ENCODE results near the gene INPP5E. TPM values are rescaled to one million over a fixed set of nuclear protein-coding genes. Genes with fewer than 3 reads are reported as not detected.

INPP5E gene
- total RNA-seq, 4 donors from 2014 or later: 6.7 to 19.7 (median 11.2) TPM

DNA sequence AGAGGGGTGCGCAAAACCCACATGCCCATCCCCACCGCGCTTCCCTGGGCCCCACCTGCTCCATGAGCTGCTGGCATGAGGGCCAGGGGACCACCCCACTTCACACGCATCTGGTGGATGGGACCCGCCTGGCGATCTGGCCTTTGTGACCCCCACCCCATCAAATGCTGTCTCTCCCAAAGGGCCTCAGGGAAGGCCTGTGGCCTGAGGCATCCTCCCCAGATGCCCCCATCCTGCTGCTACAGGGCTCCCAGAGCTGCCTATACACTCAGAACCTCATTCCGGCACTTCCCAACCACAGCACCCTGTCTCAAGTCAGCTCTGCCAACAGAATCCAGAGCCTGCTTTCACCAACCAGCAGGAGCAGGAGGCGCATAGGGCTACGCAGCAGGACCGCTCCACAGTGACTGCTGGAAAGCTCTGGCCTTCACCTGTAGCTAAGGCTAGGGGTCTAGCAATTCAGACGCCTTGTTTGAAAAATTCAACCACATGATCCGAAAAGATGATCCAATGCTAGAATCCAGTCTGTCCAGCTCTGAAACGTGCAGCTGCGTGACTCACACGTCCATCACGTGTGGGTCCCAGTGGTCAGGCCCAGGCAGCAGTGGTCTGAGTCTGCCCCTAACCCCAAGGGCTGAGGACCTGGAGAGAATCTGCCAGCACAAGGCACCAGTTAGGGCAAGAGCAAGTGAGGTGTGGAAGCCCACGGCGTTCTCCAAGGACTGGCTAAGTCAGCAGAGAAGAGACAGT is 38.3 kb downstream of the INPP5E start:
- H3K36me3 ChIP-seq: no peaks in the 10 kb centered on the region
- peaks cover 4 to 7% of the 10 kb centered on the region in 2 donors for H3K4me1 ChIP-seq
- H3K27ac ChIP-seq: no peak overlapping the region
- H3K4me3 ChIP-seq: no peak overlapping the region
- DNase-seq: no peak
- intact Hi-C loops (cut with DNase I; ENCODE audit: low total_unique reads): no loop called here
- H3K27me3 ChIP-seq: no peaks in the 10 kb centered on the region
- H3K9me3 ChIP-seq: no peaks in the 10 kb centered on the region
- TF ChIP-seq, protein P1, sequence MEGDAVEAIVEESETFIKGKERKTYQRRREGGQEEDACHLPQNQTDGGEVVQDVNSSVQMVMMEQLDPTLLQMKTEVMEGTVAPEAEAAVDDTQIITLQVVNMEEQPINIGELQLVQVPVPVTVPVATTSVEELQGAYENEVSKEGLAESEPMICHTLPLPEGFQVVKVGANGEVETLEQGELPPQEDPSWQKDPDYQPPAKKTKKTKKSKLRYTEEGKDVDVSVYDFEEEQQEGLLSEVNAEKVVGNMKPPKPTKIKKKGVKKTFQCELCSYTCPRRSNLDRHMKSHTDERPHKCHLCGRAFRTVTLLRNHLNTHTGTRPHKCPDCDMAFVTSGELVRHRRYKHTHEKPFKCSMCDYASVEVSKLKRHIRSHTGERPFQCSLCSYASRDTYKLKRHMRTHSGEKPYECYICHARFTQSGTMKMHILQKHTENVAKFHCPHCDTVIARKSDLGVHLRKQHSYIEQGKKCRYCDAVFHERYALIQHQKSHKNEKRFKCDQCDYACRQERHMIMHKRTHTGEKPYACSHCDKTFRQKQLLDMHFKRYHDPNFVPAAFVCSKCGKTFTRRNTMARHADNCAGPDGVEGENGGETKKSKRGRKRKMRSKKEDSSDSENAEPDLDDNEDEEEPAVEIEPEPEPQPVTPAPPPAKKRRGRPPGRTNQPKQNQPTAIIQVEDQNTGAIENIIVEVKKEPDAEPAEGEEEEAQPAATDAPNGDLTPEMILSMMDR (IDR thresholded peaks at IDR 0.05): no peak
- no peak for TF ChIP-seq POLR2A (IDR thresholded peaks at IDR 0.05)

DNA sequence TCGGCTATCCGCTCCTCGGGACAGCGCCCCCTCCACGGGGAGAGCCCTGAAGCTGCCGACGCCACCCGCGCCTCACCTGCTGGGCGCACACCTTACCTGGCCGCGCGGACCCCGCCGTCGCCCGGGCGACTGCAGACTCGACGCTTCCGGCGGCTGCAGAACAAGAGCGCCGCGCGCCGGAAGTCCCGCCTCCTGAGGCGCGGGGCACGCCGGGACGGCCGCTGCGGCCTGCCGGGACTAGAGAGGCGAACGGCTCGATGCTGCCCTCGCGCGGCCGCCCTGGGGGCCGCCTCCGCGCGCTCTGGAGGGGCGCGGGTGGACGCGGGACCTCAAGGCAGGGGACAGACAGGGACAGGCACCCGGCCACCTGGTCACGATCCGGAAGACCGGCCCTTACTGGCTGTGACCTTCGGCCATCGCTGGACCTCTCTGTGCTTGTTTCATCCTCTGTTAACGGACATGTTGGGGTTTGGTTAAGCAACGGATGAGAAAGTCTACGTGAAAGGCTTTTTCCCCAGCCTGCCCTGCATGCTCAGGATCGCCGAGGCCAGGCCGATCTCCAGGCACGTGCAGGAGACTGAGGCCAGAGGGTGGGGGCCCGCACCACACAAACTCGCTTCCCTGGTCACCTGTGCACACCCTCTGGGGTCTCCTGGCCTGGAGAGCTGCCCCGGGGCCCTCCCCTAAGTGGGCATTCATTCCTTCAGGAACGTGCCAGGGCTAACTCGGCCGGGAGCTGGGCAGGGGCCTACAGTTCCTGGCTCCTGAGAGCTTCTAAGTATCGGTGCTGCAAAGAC is 39.4 kb downstream of the INPP5E start, which contains the start of gene SNAPC4:
TSS of gene SNAPC4 (minus strand) at position 133 of the 797 bp plus-strand sequence. CDS start 1,742 bp downstream, outside the sequence.
- no peaks in the 10 kb centered on the region for H3K36me3 ChIP-seq

DNA sequence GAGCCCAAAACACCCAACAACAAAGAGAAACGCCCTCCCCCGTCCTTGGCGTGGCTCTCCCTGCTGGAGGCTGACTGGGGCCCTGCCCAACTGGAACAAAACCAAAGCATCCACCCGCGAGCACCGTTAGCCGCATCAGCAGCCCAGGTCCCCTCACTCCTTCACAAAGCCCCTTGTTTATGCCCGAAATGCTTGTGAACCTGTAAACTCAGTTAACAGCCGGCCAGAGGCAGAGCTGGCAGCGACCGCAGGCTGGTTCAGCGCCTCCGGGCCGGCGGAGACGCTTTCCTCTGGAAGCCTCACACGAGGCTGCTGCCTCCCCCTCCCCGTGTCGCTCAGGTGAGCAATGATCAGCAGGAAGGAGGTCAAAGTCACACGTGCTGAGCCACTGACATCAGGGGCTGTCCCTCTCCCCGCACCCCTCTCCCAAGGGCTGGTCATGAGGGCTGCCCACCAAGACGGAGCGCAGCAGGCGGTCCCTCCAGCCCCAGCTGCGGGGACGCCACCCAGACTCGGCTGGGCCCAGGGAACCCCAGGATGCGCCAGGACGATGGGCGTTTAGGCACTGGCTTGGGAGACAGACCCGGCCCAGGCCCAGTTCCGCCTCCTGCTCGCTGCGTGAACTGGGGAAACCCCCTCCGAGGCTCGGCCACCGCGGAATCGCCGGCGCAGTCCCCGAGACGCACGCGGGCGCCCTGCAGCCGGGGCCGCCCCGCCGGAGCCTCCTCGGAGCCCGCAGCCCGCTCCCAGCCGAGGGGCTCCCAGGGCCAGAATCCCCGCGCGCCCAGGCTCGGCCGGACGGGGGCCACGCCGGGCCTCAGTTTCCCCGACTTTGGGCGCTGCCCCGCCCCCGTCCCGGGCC is 40.2 kb downstream of the INPP5E start:
- intact Hi-C loops (cut with DNase I; ENCODE audit: low total_unique reads): no loop called here
- Histone ChIP-seq H3K27ac (peak overlapping the region in 1 of 2 donors; percentile 16), H3K36me3 (no peaks in the 10 kb centered on the region)

More for the DNA sequence above, 39.4 kb downstream of the INPP5E start, which contains the start of gene SNAPC4:
- intact Hi-C loops (cut with DNase I; ENCODE audit: low total_unique reads): no loop called here
- peak; percentile 74 to 87 for DNase-seq
- peaks cover 4 to 7% of the 10 kb centered on the region in 2 donors for H3K4me1 ChIP-seq
- no peaks in the 10 kb centered on the region for H3K27me3 ChIP-seq
- H3K4me3 ChIP-seq: peak within 1 kb of the TSS; percentile 43 to 80
- H3K27ac ChIP-seq: peak within 1 kb of the TSS; percentile 20 to 29
- peak; percentile 45 to 66 for TF ChIP-seq POLR2A (IDR thresholded peaks at IDR 0.05)
- TF ChIP-seq, protein P1 (IDR thresholded peaks at IDR 0.05): peak; percentile 90 to 98 (median 98)
- H3K9me3 ChIP-seq: no peaks in the 10 kb centered on the region

DNA sequence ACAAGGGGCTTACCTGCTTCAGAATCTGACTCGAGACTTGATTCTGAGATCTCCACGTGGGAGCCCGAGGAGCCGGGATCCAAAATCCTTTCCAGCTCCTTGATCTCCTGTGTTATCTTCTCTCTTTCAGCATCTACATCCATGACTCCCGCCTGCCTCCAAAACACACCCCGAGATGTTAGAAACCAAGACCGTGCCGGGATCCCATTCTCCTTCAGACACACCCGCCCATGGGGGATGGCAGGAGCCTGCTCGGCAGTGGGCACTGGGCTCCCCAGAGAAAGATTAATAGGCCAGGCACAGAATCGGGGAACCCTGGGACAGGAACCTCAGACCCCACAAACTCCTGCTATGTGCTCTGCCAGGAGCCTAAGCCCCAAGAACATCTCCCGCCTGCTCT is 41.4 kb downstream of the INPP5E start:
- no peaks in the 10 kb centered on the region for H3K36me3 ChIP-seq
- no peak overlapping the region for H3K4me3 ChIP-seq
- peaks cover 4 to 7% of the 10 kb centered on the region in 2 donors for H3K4me1 ChIP-seq
- H3K9me3 ChIP-seq: no peaks in the 10 kb centered on the region
- no peak overlapping the region for H3K27ac ChIP-seq
- TF ChIP-seq, protein P1 (IDR thresholded peaks at IDR 0.05): no peak
- TF ChIP-seq POLR2A (IDR thresholded peaks at IDR 0.05): no peak
- no peak for DNase-seq
- intact Hi-C loops (cut with DNase I; ENCODE audit: low total_unique reads): no loop called here
- H3K27me3 ChIP-seq: no peaks in the 10 kb centered on the region

More for the DNA sequence above, 40.2 kb downstream of the INPP5E start:
- Histone ChIP-seq H3K9me3 (no peaks in the 10 kb centered on the region), H3K4me3 (peak overlapping the region; percentile 43 to 80), H3K4me1 (peaks cover 4 to 7% of the 10 kb centered on the region in 2 donors), H3K27me3 (no peaks in the 10 kb centered on the region)
- TF ChIP-seq POLR2A (IDR thresholded peaks at IDR 0.05): no peak
- TF ChIP-seq, protein P1 (IDR thresholded peaks at IDR 0.05): no peak
- DNase-seq: no peak

All from uterus (tissue), 4 donors.